NOMO-1 treated with dmso at 0.1 percent for 144 hours (cell line): ENCODE data around the gene ABCA13.
"Not testable (repeated sequence)": the region's sequence is repeated elsewhere in the genome, so short reads cannot be mapped to it uniquely, and the experiment has no call there.

Source experiments
- DNase-seq: peaks from one replicate; lab custom pipeline; 2025; ENCODE audit not compliant: unreplicated experiment; lab: John Stamatoyannopoulos, UW

The ABCA13 gene

GRCh38 chr7:48173313-48173712, 2.1 kb downstream of the ABCA13 start:
- DNase-seq = no peak

- no peak for DNase-seq
These were observed 2.6 kb downstream of the ABCA13 start for GRCh38 chr7:48173756-48174382.

- DNase-seq = no peak
These were observed 3.8 kb downstream of the ABCA13 start for GRCh38 chr7:48175019-48175418.

GRCh38 chr7:48176356-48176893, 5.2 kb downstream of the ABCA13 start:
- no peak for DNase-seq

- DNase-seq = no peak
These were observed 6.0 kb downstream of the ABCA13 start for GRCh38 chr7:48177271-48177670.

GRCh38 chr7:48179496-48180030, 8.3 kb downstream of the ABCA13 start:
- DNase-seq = no peak

- DNase-seq = no peak
These were observed 9.7 kb downstream of the ABCA13 start for GRCh38 chr7:48180981-48181380.

GRCh38 chr7:48182718-48183369, 11.6 kb downstream of the ABCA13 start:
- no peak for DNase-seq

- no peak for DNase-seq
These were observed 12.1 kb downstream of the ABCA13 start for GRCh38 chr7:48183370-48183743.

GRCh38 chr7:48183965-48184364, 12.7 kb downstream of the ABCA13 start:
- DNase-seq = no peak

- DNase-seq = no peak
These were observed 17.7 kb downstream of the ABCA13 start for GRCh38 chr7:48188776-48189520.

GRCh38 chr7:48192996-48193395, 21.7 kb downstream of the ABCA13 start:
- no peak for DNase-seq

GRCh38 chr7:48193421-48193820, 22.2 kb downstream of the ABCA13 start:
- DNase-seq = no peak

- not testable (repeated sequence) for DNase-seq
These were observed 29.8 kb downstream of the ABCA13 start for GRCh38 chr7:48200946-48201589.

GRCh38 chr7:48202916-48203315, 31.7 kb downstream of the ABCA13 start:
- not testable (repeated sequence) for DNase-seq

- no peak for DNase-seq
These were observed 36.0 kb downstream of the ABCA13 start for GRCh38 chr7:48207155-48207675.

GRCh38 chr7:48209004-48209600, 37.8 kb downstream of the ABCA13 start:
- DNase-seq = no peak

- no peak for DNase-seq
These were observed 42.0 kb downstream of the ABCA13 start for GRCh38 chr7:48213226-48213625.

GRCh38 chr7:48217266-48217665, 46.0 kb downstream of the ABCA13 start:
- no peak for DNase-seq

GRCh38 chr7:48217753-48218152, 46.5 kb downstream of the ABCA13 start:
- DNase-seq = no peak

GRCh38 chr7:48224042-48224441, 52.8 kb downstream of the ABCA13 start:
- no peak for DNase-seq
